ENCODE measurements around the gene TMEM132C. TPM values are rescaled to one million over a fixed set of nuclear protein-coding genes. Genes with fewer than 3 reads are reported as not detected.

The TMEM132C gene
- total and polyA plus RNA-seq, 3 donors from 2014 or later, result 2.9 to 5.5 (median 3.3) TPM

- H3K27ac ChIP-seq, result no peak overlapping the region
- no peaks in the 10 kb centered on the region for H3K27me3 ChIP-seq
- no peaks in the 10 kb centered on the region for H3K9me3 ChIP-seq
- intact Hi-C loops (cut with DNase I; ENCODE audit: low total_unique reads), result no loop called here
- H3K4me1 ChIP-seq, result no peaks in the 10 kb centered on the region
- WGBS, 2 donors, result 71 to 94% methylated on average over 5 of the region's 5 CpGs
- DNase-seq, result no peak
- TF ChIP-seq CTCF (IDR thresholded peaks at IDR 0.05) (peak in 1 of 3 experiments; percentile 14), POLR2A (IDR thresholded peaks at IDR 0.05) (no peak)
- H3K4me3 ChIP-seq, result no peak overlapping the region
- H3K36me3 ChIP-seq (ENCODE audit: low read depth, missing control alignments), result no peaks in the 10 kb centered on the region
Observed at GRCh38 chr12:128671528-128672042, 404.6 kb downstream of the TMEM132C start.

GRCh38 chr12:128672428-128672827 is 405.5 kb downstream of the TMEM132C start:
- Histone ChIP-seq H3K4me3 (no peak overlapping the region), H3K4me1 (peaks cover 3% of the 10 kb centered on the region), H3K36me3 (ENCODE audit: low read depth, missing control alignments) (no peaks in the 10 kb centered on the region), H3K9me3 (no peaks in the 10 kb centered on the region), H3K27me3 (no peaks in the 10 kb centered on the region), H3K27ac (no peak overlapping the region)
- no peak for TF ChIP-seq CTCF (IDR thresholded peaks at IDR 0.05)
- no peak for TF ChIP-seq POLR2A (IDR thresholded peaks at IDR 0.05)
- intact Hi-C loops (cut with DNase I; ENCODE audit: low total_unique reads), result no loop called here
- DNase-seq, result no peak

GRCh38 chr12:128672893-128673292 is 405.9 kb downstream of the TMEM132C start:
- DNase-seq, result no peak
- 77 to 83% methylated on average over 4 of the region's 4 CpGs for WGBS, 2 donors
- H3K4me1 ChIP-seq, result peaks cover 5% of the 10 kb centered on the region
- H3K27ac ChIP-seq, result no peak overlapping the region
- no peaks in the 10 kb centered on the region for H3K27me3 ChIP-seq
- no peaks in the 10 kb centered on the region for H3K9me3 ChIP-seq
- H3K4me3 ChIP-seq, result no peak overlapping the region
- intact Hi-C loops (cut with DNase I; ENCODE audit: low total_unique reads), result no loop called here
- TF ChIP-seq POLR2A (IDR thresholded peaks at IDR 0.05) (no peak), CTCF (IDR thresholded peaks at IDR 0.05) (no peak)
- H3K36me3 ChIP-seq (ENCODE audit: low read depth, missing control alignments), result no peaks in the 10 kb centered on the region

- TF ChIP-seq POLR2A (IDR thresholded peaks at IDR 0.05) (no peak), CTCF (IDR thresholded peaks at IDR 0.05) (no peak)
- DNase-seq, result no peak
- intact Hi-C loops (cut with DNase I; ENCODE audit: low total_unique reads), result no loop called here
- Histone ChIP-seq H3K27me3 (no peaks in the 10 kb centered on the region), H3K27ac (no peak overlapping the region), H3K9me3 (no peaks in the 10 kb centered on the region), H3K4me1 (peaks cover 5% of the 10 kb centered on the region), H3K36me3 (ENCODE audit: low read depth, missing control alignments) (no peaks in the 10 kb centered on the region), H3K4me3 (no peak overlapping the region)
Observed at GRCh38 chr12:128675576-128675975, 408.6 kb downstream of the TMEM132C start.

- WGBS, 2 donors, result 53 to 54% methylated on average over 2 of the region's 2 CpGs
- Histone ChIP-seq H3K4me3 (no peak overlapping the region), H3K4me1 (peaks cover 5% of the 10 kb centered on the region), H3K36me3 (ENCODE audit: low read depth, missing control alignments) (no peaks in the 10 kb centered on the region), H3K9me3 (no peaks in the 10 kb centered on the region), H3K27me3 (no peaks in the 10 kb centered on the region), H3K27ac (no peak overlapping the region)
- no peak for DNase-seq
- TF ChIP-seq POLR2A (IDR thresholded peaks at IDR 0.05), result no peak
- no peak for TF ChIP-seq CTCF (IDR thresholded peaks at IDR 0.05)
- intact Hi-C loops (cut with DNase I; ENCODE audit: low total_unique reads), result no loop called here
Observed at GRCh38 chr12:128680555-128680954, 413.6 kb downstream of the TMEM132C start.
